PC-9 (cell line): ENCODE results near the gene TNIK. TPM values are rescaled to one million over a fixed set of nuclear protein-coding genes. Genes with fewer than 3 reads are reported as not detected.
A peak's percentile ranks its signal among the peaks of the same experiment; 100 is the strongest.

Experiments
- BruUV-seq: library from RNA; stranded (reverse); fragments of 400-500 nt; replicated peaks from 2 replicates; lab custom pipeline; 2021; lab: Mats Ljungman, UMichigan
- CTCF ChIA-PET: fragments of 300-600 bp; sonication (Branson Sonifier 250); formaldehyde crosslinking; loops from one replicate; lab custom pipeline; 2022; ENCODE audit warnings: antibody characterized with exemption; lab: Charles Lee
- POLR2A ChIA-PET: fragments of 300-600 bp; sonication (Branson Sonifier 250); formaldehyde crosslinking; loops from one replicate; lab custom pipeline; 2022; ENCODE audit warnings: antibody characterized with exemption; ENCODE audit not compliant: unreplicated experiment; lab: Charles Lee
- DNase-seq, 2 experiments: peaks; one replicate each; pipeline versions ENCODE4 v3.0.0 to v3.0.0-alpha.2; 2015 to 2022; ENCODE audit warnings: mixed read lengths in 1 of 2
- H2AFZ ChIP-seq: fragments of 200-600 bp; sonication (generic); 2 replicates; pipeline ENCODE4 v1.8.1; 2017; ENCODE audit warnings: antibody characterized with exemption
- H3F3A ChIP-seq: fragments of 200-600 bp; sonication (generic); 2 replicates; pipeline ENCODE4 v1.8.1; 2017; ENCODE audit warnings: antibody characterized with exemption, mild to moderate bottlenecking, low read depth; ENCODE audit not compliant: insufficient read depth
- H3K27ac ChIP-seq: fragments of 200-600 bp; sonication (generic); 2 replicates; pipeline ENCODE4 v1.6.1; 2016; ENCODE audit warnings: mixed run types
- H3K27me3 ChIP-seq: fragments of 200-600 bp; sonication (generic); 2 replicates; pipeline ENCODE4 v1.6.1; 2016; ENCODE audit warnings: low read depth, mixed run types; ENCODE audit not compliant: insufficient read depth
- H3K36me3 ChIP-seq: fragments of 200-600 bp; sonication (generic); 2 replicates; pipeline ENCODE4 v1.6.1; 2016; ENCODE audit warnings: low read depth, mixed run types
- H3K4me1 ChIP-seq: fragments of 200-600 bp; sonication (generic); replicated peaks from 2 replicates; pipeline ENCODE4 v1.6.1; 2016; ENCODE audit warnings: mixed run types; ENCODE audit not compliant: insufficient read depth
- H3K4me2 ChIP-seq: fragments of 200-600 bp; sonication (generic); 2 replicates; pipeline ENCODE4 v1.6.1; 2017; ENCODE audit warnings: mixed run types
- H3K4me3 ChIP-seq: fragments of 200-600 bp; sonication (generic); 2 replicates; pipeline ENCODE4 v1.6.1; 2016; ENCODE audit warnings: mixed run types
- H3K79me2 ChIP-seq: fragments of 200-600 bp; sonication (generic); 2 replicates; pipeline ENCODE4 v1.6.1; 2017; ENCODE audit warnings: low read depth, mixed run types
- H3K9me2 ChIP-seq: fragments of 200-600 bp; sonication (generic); 2 replicates; pipeline ENCODE4 v1.8.1; 2017; ENCODE audit warnings: mild to moderate bottlenecking; ENCODE audit not compliant: insufficient read depth
- H3K9me3 ChIP-seq: fragments of 200-600 bp; sonication (generic); 2 replicates; pipeline ENCODE4 v1.8.1; 2016; ENCODE audit warnings: low read depth; ENCODE audit not compliant: insufficient read depth
- H4K20me1 ChIP-seq: fragments of 200-600 bp; sonication (generic); 2 replicates; pipeline ENCODE4 v1.8.1; 2017; ENCODE audit not compliant: insufficient read depth
- CTCF ChIP-seq: fragments of 200-600 bp; sonication (generic); conservative IDR thresholded peaks from 2 replicates; pipeline ENCODE4 v1.6.1; 2017; ENCODE audit warnings: mixed run types, antibody characterized with exemption, mild to moderate bottlenecking, moderate library complexity
- EZH2 ChIP-seq: fragments of 200-600 bp; sonication (generic); IDR thresholded peaks from 2 replicates; pipeline ENCODE4 v1.8.0; 2017; ENCODE audit warnings: antibody characterized with exemption, low read depth
- intact Hi-C: fragments of 100-400 bp; cut with micrococcal nuclease; formaldehyde crosslinking; loops from one replicate; pipeline ENCODE4 v1.10.0; 2022; ENCODE audit not compliant: unreplicated experiment
- total RNA-seq: library from RNA; stranded (reverse); gene quantifications from 2 replicates; pipeline ENCODE4 v1.2.3, GENCODE V29; 2021

The TNIK gene
- total RNA-seq, 1 experiment from 2014 or later, result 30.7 TPM

GRCh38 chr3:171168086-171168485, 292.1 kb downstream of the TNIK start:
- H3K27ac ChIP-seq, result no peak overlapping the region
- peaks cover 9% of the 10 kb centered on the region; the same call in 1 of the 2 replicates for H3K4me1 ChIP-seq
- H3K4me3 ChIP-seq, result no peak overlapping the region
- H3K79me2 ChIP-seq, result no peaks in the 10 kb centered on the region
- peaks cover 6% of the 10 kb centered on the region; the same call in 1 of the 2 replicates for H3F3A ChIP-seq
- H2AFZ ChIP-seq, result no peak overlapping the region
- no peak overlapping the region for H3K4me2 ChIP-seq
- peaks cover 24% of the 10 kb centered on the region for H3K36me3 ChIP-seq
- POLR2A ChIA-PET, result no interaction called here
- no peaks in the 10 kb centered on the region for H3K27me3 ChIP-seq
- peak in 1 of 2 experiments; percentile 16 for DNase-seq
- no TSS peak for BruUV-seq
- H3K9me3 ChIP-seq, result peaks cover 7% of the 10 kb centered on the region; the same call in 1 of the 2 replicates
- TF ChIP-seq EZH2, result no peak
- peak; percentile 54 for TF ChIP-seq CTCF
- intact Hi-C loops, result no loop called here
- no peaks in the 10 kb centered on the region for H4K20me1 ChIP-seq
- H3K9me2 ChIP-seq, result no peaks in the 10 kb centered on the region
- CTCF ChIA-PET, result interaction anchor here (1.0 kb wide), 1 partner anchor 605 kb away, joined by 3 read pairs; no protein-coding TSS in a partner anchor

- Histone ChIP-seq H3K79me2 (no peaks in the 10 kb centered on the region), H3K4me2 (no peak overlapping the region), H3K27me3 (no peaks in the 10 kb centered on the region), H3K4me3 (no peak overlapping the region), H3F3A (peaks cover 6% of the 10 kb centered on the region; the same call in 1 of the 2 replicates), H3K4me1 (peaks cover 9% of the 10 kb centered on the region; the same call in 1 of the 2 replicates), H3K27ac (no peak overlapping the region), H3K36me3 (peaks cover 33% of the 10 kb centered on the region), H3K9me3 (peaks cover 15% of the 10 kb centered on the region), H4K20me1 (no peaks in the 10 kb centered on the region), H3K9me2 (no peaks in the 10 kb centered on the region), H2AFZ (no peak overlapping the region)
- intact Hi-C loops, result no loop called here
- ChIA-PET CTCF (no interaction called here), POLR2A (interaction anchor here (0.7 kb wide), 1 partner anchor 336 kb away, joined by 4 read pairs; no protein-coding TSS in a partner anchor)
- BruUV-seq, result no TSS peak
- no peak for TF ChIP-seq EZH2
- TF ChIP-seq CTCF, result no peak
- no peak for DNase-seq
Observed at GRCh38 chr3:171165983-171166382, 294.2 kb downstream of the TNIK start.

- no peaks in the 10 kb centered on the region for H3K79me2 ChIP-seq
- no peaks in the 10 kb centered on the region for H3K9me2 ChIP-seq
- POLR2A ChIA-PET, result no interaction called here
- H3K27ac ChIP-seq, result no peak overlapping the region
- H3F3A ChIP-seq, result peaks cover 6% of the 10 kb centered on the region; the same call in 1 of the 2 replicates
- H3K4me3 ChIP-seq, result no peak overlapping the region
- H3K4me2 ChIP-seq, result no peak overlapping the region
- CTCF ChIA-PET, result no interaction called here
- BruUV-seq, result no TSS peak
- peaks cover 9% of the 10 kb centered on the region; the same call in 1 of the 2 replicates for H3K4me1 ChIP-seq
- peaks cover 20% of the 10 kb centered on the region for H3K9me3 ChIP-seq
- peaks cover 38% of the 10 kb centered on the region for H3K36me3 ChIP-seq
- no peaks in the 10 kb centered on the region for H4K20me1 ChIP-seq
- intact Hi-C loops, result no loop called here
- H2AFZ ChIP-seq, result no peak overlapping the region
- H3K27me3 ChIP-seq, result no peaks in the 10 kb centered on the region
- DNase-seq, result no peak
- TF ChIP-seq CTCF (no peak), EZH2 (no peak)
Observed at GRCh38 chr3:171165499-171165921, 294.7 kb downstream of the TNIK start.
